Kidney (tissue), 22 donors: ENCODE data around the gene H1-8. TPM values are rescaled to one million over a fixed set of nuclear protein-coding genes. Genes with fewer than 3 reads are reported as not detected.
"Not testable (repeated sequence)": the region's sequence is repeated elsewhere in the genome, so short reads cannot be mapped to it uniquely, and the experiment has no call there.

Source experiments
- DNase-seq, 5 donors: peaks; one replicate each; pipeline ENCODE4 v3.0.0-alpha.2; 2013 to 2020
- FAIRE-seq: peaks from 2 replicates; lab custom pipeline; 2012; peaks lifted over from hg19 to GRCh38; lab: Jason Lieb, UNC
- H3K27ac ChIP-seq, 2 donors: one replicate each; pipeline ENCODE4 v1.7.0; 2013; ENCODE audit warnings: low read depth in 2 of 2, low read length in 2 of 2, inconsistent platforms in 1 of 2
- H3K27me3 ChIP-seq: one replicate; pipeline ENCODE4 v1.7.1; 2013; ENCODE audit warnings: low read length, inconsistent platforms; ENCODE audit not compliant: control insufficient read depth, insufficient read depth
- H3K36me3 ChIP-seq, 3 donors: one replicate each; pipeline versions ENCODE4 v1.7.0 to v1.7.1; 2013; ENCODE audit warnings: low read length in 3 of 3, control low read depth in 1 of 3, inconsistent platforms in 1 of 3; ENCODE audit not compliant: insufficient read depth in 3 of 3, control insufficient read depth in 2 of 3
- H3K4me1 ChIP-seq, 3 donors: one replicate each; pipeline versions ENCODE4 v1.7.0 to v1.7.1; 2013; ENCODE audit warnings: low read length in 3 of 3, inconsistent platforms in 1 of 3, low read depth in 1 of 3; ENCODE audit not compliant: control insufficient read depth in 2 of 3, insufficient read depth in 2 of 3
- H3K4me3 ChIP-seq, 3 donors: one replicate each; pipeline versions ENCODE4 v1.7.0 to v1.8.1; 2013; ENCODE audit warnings: low read length in 3 of 3, control low read depth in 1 of 3, inconsistent platforms in 1 of 3
- H3K9ac ChIP-seq, 3 donors: one replicate each; pipeline versions ENCODE4 v1.7.0 to v1.7.1; 2013; ENCODE audit warnings: low read length in 3 of 3, control low read depth in 1 of 3, inconsistent platforms in 1 of 3
- H3K9me3 ChIP-seq, 3 donors: one replicate each; pipeline versions ENCODE4 v1.7.0 to v1.7.1; 2013; ENCODE audit warnings: low read length in 3 of 3, control low read depth in 1 of 3, inconsistent platforms in 1 of 3; ENCODE audit not compliant: control insufficient read depth in 2 of 3, insufficient read depth in 1 of 3
- intact Hi-C: fragments of 100-400 bp; cut with DNase I; formaldehyde crosslinking; loops from one replicate; pipeline ENCODE4 v1.11.1; 2022
- long read RNA-seq, 10 donors: library from polyadenylated mRNA in 1 of 10; unstranded in 1 of 10; transcript quantifications; one replicate each; pipeline ENCODE4 v2.0.0 and lab custom pipeline, GENCODE V29; 2021 to 2026
- polyA plus RNA-seq: library from polyadenylated mRNA; stranded (reverse); fragments of 350-450 nt; fragmentation: Illumina TruSeq; extraction: RNeasy Lipid Tissue Mini Kit (QIAGEN cat#74804); gene quantifications from one replicate; pipeline ENCODE4 v1.2.3, GENCODE V29; 2014; ENCODE audit warnings: low read depth, low replicate concordance; ENCODE audit not compliant: insufficient read depth
- total RNA-seq: library from RNA; stranded (reverse); fragmentation: NEBNext Ultra II Directional; extraction: Animal tissue kit (Norgen Biotek cat#: 25700); gene quantifications from one replicate; pipeline ENCODE4 v1.2.1, GENCODE V29; 2021
- TF ChIP-seq, protein P1 (sequence below): IDR thresholded peaks from 3 replicates; pipeline ENCODE4 v1.5.1; 2012; ENCODE audit warnings: mild to moderate bottlenecking, moderate library complexity, borderline replicate concordance; ENCODE audit not compliant: insufficient read depth; ENCODE audit errors: extremely low read depth
- donor health status: control.
- donor health status: control.
- donor health status: control.
- donor health status: control.
- donor health status: control.
- donor health status: DM: yes; HTN: yes; CAD: no.
- donor health status: Normal renal cell carcinoma (clear cell type).

The H1-8 gene, protein sequence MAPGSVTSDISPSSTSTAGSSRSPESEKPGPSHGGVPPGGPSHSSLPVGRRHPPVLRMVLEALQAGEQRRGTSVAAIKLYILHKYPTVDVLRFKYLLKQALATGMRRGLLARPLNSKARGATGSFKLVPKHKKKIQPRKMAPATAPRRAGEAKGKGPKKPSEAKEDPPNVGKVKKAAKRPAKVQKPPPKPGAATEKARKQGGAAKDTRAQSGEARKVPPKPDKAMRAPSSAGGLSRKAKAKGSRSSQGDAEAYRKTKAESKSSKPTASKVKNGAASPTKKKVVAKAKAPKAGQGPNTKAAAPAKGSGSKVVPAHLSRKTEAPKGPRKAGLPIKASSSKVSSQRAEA
- total RNA-seq (not detected), polyA plus RNA-seq (not detected)
- long read RNA-seq, donor 1 = 0 reads
- long read RNA-seq, donor 2 = 0 reads
- long read RNA-seq, donor 3 = 0 reads
- long read RNA-seq, donor 4 = 0 reads
- long read RNA-seq, donor 5 = 0 reads
- long read RNA-seq, donor 6 = 0 reads
- long read RNA-seq, donor 7 = 0 reads
- long read RNA-seq, donor 8 = 0 reads
- long read RNA-seq, donor 9 = 0 reads
- long read RNA-seq, donor 10 = 0 reads

DNA sequence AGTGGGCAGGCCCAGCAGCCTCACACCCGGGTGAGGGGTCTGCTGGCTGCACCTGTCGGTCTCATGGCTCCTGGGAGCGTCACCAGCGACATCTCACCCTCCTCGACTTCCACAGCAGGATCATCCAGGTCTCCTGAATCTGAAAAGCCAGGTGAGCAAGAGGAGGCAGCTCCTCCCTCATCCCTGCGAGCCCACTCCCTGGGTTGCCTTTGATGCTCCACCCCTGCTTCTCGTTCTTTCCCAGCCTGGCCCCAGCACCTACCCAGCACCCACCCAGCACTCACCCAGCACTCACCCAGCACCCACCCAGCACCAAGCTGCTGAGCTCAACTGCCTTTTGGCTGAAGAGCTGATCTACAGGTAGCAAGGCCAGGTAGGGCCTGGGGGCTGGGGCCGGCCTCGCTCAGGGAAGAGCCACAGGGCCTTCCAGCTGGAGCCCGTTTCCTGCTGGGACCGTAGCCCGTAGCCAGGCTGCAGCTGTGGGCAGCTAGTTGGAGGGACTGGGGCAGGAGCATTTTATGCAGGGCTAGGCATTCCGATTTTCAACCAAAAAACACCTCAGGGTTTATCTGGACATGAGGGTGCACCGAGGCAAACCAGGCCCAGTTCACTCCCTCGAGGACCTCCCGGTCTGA lies at the start of gene H1-8:
TSS of gene H1-8 (plus strand) at position 20 of the 635 bp plus-strand sequence. CDS start at position 64, 44 bp downstream.
- intact Hi-C loops = no loop called here
- FAIRE-seq = no peak
- no peak within 1 kb of the TSS for H3K27ac ChIP-seq

DNA sequence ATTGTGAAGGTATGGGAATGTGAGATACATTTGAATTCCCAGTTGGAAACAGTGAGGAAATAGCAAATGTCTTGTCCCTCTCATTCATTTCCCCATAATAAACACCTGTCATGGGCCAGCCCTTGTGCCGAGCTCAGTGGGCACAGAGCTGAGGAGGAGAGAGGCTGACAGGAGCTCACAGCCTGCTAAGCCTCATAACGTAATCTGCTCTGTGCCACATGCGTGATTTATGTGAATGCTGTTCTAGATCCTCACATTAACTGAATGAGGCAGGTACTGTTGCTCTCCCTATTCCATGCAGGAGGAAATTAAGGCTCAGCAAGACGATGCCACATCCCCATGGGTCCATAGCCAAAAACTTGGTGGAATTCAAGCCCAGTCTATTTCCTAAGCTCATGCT lies 49.8 kb upstream of the H1-8 start:
- H3K4me3 ChIP-seq = no peak overlapping the region
- no peak overlapping the region for H3K9ac ChIP-seq
- TF ChIP-seq, protein P1, sequence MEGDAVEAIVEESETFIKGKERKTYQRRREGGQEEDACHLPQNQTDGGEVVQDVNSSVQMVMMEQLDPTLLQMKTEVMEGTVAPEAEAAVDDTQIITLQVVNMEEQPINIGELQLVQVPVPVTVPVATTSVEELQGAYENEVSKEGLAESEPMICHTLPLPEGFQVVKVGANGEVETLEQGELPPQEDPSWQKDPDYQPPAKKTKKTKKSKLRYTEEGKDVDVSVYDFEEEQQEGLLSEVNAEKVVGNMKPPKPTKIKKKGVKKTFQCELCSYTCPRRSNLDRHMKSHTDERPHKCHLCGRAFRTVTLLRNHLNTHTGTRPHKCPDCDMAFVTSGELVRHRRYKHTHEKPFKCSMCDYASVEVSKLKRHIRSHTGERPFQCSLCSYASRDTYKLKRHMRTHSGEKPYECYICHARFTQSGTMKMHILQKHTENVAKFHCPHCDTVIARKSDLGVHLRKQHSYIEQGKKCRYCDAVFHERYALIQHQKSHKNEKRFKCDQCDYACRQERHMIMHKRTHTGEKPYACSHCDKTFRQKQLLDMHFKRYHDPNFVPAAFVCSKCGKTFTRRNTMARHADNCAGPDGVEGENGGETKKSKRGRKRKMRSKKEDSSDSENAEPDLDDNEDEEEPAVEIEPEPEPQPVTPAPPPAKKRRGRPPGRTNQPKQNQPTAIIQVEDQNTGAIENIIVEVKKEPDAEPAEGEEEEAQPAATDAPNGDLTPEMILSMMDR = no peak
- no peak for DNase-seq
- intact Hi-C loops = no loop called here
- H3K27ac ChIP-seq = no peak overlapping the region
- no peaks in the 10 kb centered on the region for H3K27me3 ChIP-seq
- no peak for FAIRE-seq
- no peaks in the 10 kb centered on the region for H3K9me3 ChIP-seq
- peaks cover 2 to 12% (median 4%) of the 10 kb centered on the region in 3 donors for H3K36me3 ChIP-seq
- H3K4me1 ChIP-seq = peaks cover 2 to 7% (median 5%) of the 10 kb centered on the region in 3 donors

More for the DNA sequence above, at the start of gene H1-8:
- Histone ChIP-seq H3K9ac (no peak within 1 kb of the TSS), H3K4me1 (no peaks in the 10 kb centered on the region), H3K27me3 (no peaks in the 10 kb centered on the region), H3K36me3 (no peaks in the 10 kb centered on the region), H3K9me3 (no peaks in the 10 kb centered on the region), H3K4me3 (no peak within 1 kb of the TSS)
- TF ChIP-seq, protein P1 = no peak
- no peak for DNase-seq

DNA sequence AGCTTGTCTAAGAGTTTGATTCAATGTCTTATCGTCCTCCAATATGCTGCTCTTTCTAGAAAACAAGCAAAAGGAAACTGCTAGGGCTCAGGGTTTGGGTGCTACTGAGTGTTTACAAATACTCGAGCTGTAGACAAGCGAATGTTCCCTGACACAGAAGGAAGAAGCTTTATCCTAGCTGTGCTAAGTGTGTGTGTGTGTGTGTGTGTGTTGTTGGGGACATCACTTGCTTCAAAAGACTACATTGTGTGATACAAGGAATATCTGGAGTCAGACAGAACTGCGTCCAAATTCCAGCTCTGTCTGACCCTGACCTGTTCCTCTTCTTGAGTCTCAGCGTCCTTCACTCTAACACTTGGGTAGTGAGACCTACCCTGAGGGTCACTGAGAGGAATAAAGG lies 48.5 kb upstream of the H1-8 start:
- H3K27me3 ChIP-seq, H3K9me3 ChIP-seq, FAIRE-seq, DNase-seq, H3K4me3 ChIP-seq, H3K4me1 ChIP-seq, H3K9ac ChIP-seq, intact Hi-C loops: not testable (repeated sequence)
- Histone ChIP-seq H3K27ac (peak overlapping the region; percentile 40 to 46), H3K36me3 (peaks cover 2 to 12% (median 4%) of the 10 kb centered on the region in 3 donors)

DNA sequence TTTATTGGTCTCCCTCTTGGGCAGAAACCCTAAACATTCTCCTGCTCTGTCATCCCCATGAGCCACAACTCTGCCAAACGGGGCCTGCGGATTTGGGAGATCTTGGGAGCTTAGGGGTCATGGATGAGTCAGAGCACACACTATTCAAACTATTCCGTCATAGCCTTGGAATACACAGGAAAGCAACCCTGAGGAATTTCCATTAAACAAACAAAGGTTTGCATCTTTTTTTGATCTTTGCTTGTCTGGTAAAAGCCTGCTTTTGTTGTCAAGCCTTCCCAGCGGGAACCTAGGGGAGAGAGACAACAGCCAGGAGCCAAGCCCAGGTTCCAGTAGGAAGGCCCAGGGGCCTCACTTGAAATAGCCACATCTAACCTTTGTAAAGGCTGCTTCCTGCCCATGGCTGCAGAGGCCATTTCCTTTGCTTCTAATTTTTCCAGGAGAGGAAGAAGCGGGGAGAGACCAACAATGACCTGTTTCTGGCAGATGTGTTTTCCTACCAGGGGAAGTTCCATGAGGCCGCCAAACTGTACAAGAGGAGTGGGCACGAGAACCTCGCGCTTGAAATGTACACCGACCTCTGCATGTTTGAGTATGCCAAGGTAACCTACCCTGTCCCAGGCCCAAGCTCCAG lies 47.9 kb upstream of the H1-8 start:
- H3K4me1 ChIP-seq, H3K9ac ChIP-seq, H3K9me3 ChIP-seq, H3K27me3 ChIP-seq, DNase-seq, H3K4me3 ChIP-seq, intact Hi-C loops, FAIRE-seq: not testable (repeated sequence)
- H3K27ac ChIP-seq = peak overlapping the region; percentile 40 to 61
- peaks cover 4 to 15% (median 5%) of the 10 kb centered on the region in 3 donors for H3K36me3 ChIP-seq

DNA sequence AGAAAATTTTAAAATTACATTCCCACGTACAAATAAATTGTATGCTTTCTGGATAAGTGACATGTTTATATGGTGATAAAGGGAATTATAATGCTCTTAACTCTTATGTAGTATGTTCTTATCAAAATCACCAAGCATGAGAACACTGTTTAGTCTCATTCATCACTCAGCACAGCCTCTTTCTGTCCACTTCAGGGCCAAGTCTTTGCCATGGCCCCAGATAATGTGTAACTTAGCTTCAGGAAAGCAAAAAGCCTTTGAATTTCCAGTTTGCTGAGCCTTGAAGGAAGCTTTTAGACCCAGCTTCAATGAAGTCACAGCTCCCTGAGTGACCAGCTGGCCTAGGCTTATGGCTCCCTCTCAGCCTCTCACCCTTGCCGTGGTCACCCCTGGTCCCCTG lies 45.1 kb upstream of the H1-8 start:
- H3K36me3 ChIP-seq = peaks cover 0 to 22% (median 6%) of the 10 kb centered on the region in 3 donors
- H3K27me3 ChIP-seq, H3K4me3 ChIP-seq, H3K27ac ChIP-seq, intact Hi-C loops, H3K9me3 ChIP-seq, H3K4me1 ChIP-seq, H3K9ac ChIP-seq, DNase-seq, FAIRE-seq: not testable (repeated sequence)
